CD4-positive, alpha-beta T cell treated with Interleukin-15 for 4 hours (primary cell): ENCODE results near the gene SUB1.
"Not testable (repeated sequence)": the region's sequence is repeated elsewhere in the genome, so short reads cannot be mapped to it uniquely, and the experiment has no call there.

ENCODE experiments used
- DNase-seq: peaks from one replicate; pipeline ENCODE4 v3.0.0-alpha.2; 2020; ENCODE audit warnings: low spot score

Gene SUB1

GRCh38 chr5:32566319-32567111 lies 18.8 kb upstream of the SUB1 start:
- DNase-seq = no peak

GRCh38 chr5:32571128-32571527 lies 14.2 kb upstream of the SUB1 start:
- DNase-seq = no peak

GRCh38 chr5:32572778-32573480 lies 12.4 kb upstream of the SUB1 start:
- no peak for DNase-seq

- DNase-seq = not testable (repeated sequence)
Observed at GRCh38 chr5:32573481-32573854, 11.9 kb upstream of the SUB1 start.

GRCh38 chr5:32574540-32575175 lies 10.7 kb upstream of the SUB1 start:
- no peak for DNase-seq

- no peak for DNase-seq
Observed at GRCh38 chr5:32578363-32578762, 7.0 kb upstream of the SUB1 start.

GRCh38 chr5:32578764-32579163 lies 6.6 kb upstream of the SUB1 start:
- no peak for DNase-seq

- DNase-seq = no peak
Observed at GRCh38 chr5:32581010-32581785, 4.2 kb upstream of the SUB1 start.

GRCh38 chr5:32583582-32584232 lies 1.6 kb upstream of the SUB1 start:
- peak; percentile 51 for DNase-seq

GRCh38 chr5:32584646-32585045 lies 711 bp upstream of the SUB1 start:
- DNase-seq = no peak

- DNase-seq = no peak
Observed at GRCh38 chr5:32585122-32585445, 273 bp upstream of the SUB1 start.

GRCh38 chr5:32586276-32586599 lies 881 bp downstream of the SUB1 start:
- no peak for DNase-seq

- no peak for DNase-seq
Observed at GRCh38 chr5:32587067-32587551, 1.8 kb downstream of the SUB1 start.

GRCh38 chr5:32589416-32589815 lies 4.1 kb downstream of the SUB1 start:
- no peak for DNase-seq

- DNase-seq = peak; percentile 80
Observed at GRCh38 chr5:32589942-32590869, 4.8 kb downstream of the SUB1 start.

- DNase-seq = no peak
Observed at GRCh38 chr5:32595118-32595517, 9.8 kb downstream of the SUB1 start.

- DNase-seq = no peak
Observed at GRCh38 chr5:32597041-32597629, 11.8 kb downstream of the SUB1 start.

GRCh38 chr5:32598260-32598937 lies 13.0 kb downstream of the SUB1 start:
- no peak for DNase-seq

GRCh38 chr5:32598997-32599549 lies 13.7 kb downstream of the SUB1 start:
- DNase-seq = no peak
